Thoracic aorta (tissue), 2 donors: ENCODE measurements around the gene FBXO10. TPM values are rescaled to one million over a fixed set of nuclear protein-coding genes. Genes with fewer than 3 reads are reported as not detected.

Experiments
- ATAC-seq: fragments of 150-250 bp; one replicate; pipeline ENCODE4 v1.8.0; 2017; ENCODE audit warnings: low read depth; ENCODE audit not compliant: insufficient number of reproducible peaks, low FRiP score
- DNase-seq: peaks from one replicate; pipeline ENCODE4 v3.0.0-alpha.2; 2020; ENCODE audit warnings: low spot score
- H3K27ac ChIP-seq, 2 donors: fragments of 200-600 bp; sonication (generic); 1 replicate in 1 of 2; 2 replicates in 1 of 2; pipeline ENCODE4 v1.5.1; 2016; ENCODE audit warnings: mild to moderate bottlenecking in 2 of 2, moderate library complexity in 2 of 2
- H3K27me3 ChIP-seq: fragments of 200-600 bp; sonication (generic); replicated peaks from 2 replicates; pipeline ENCODE4 v1.6.0; 2016; ENCODE audit warnings: mild to moderate bottlenecking; ENCODE audit not compliant: insufficient read depth
- H3K36me3 ChIP-seq: fragments of 200-600 bp; sonication (generic); one replicate; pipeline ENCODE4 v1.5.1; 2016
- H3K4me1 ChIP-seq, 2 donors: fragments of 200-600 bp; sonication (generic); 1 replicate in 1 of 2; 2 replicates in 1 of 2; pipeline versions ENCODE4 v1.5.1 to v1.6.0; 2016; ENCODE audit warnings: low read depth in 2 of 2, mild to moderate bottlenecking in 1 of 2; ENCODE audit not compliant: control insufficient read depth in 1 of 2
- H3K4me3 ChIP-seq: fragments of 200-600 bp; sonication (generic); 2 replicates; pipeline ENCODE4 v1.5.1; 2016; ENCODE audit warnings: mild to moderate bottlenecking
- H3K9me3 ChIP-seq: fragments of 200-600 bp; sonication (generic); 2 replicates; pipeline ENCODE4 v1.5.1; 2016
- CTCF ChIP-seq: fragments of 200-600 bp; sonication (generic); IDR thresholded peaks from one replicate; pipeline ENCODE4 v1.5.1; 2019; ENCODE audit warnings: antibody characterized with exemption
- total RNA-seq, 2 donors: library from RNA; depleted of rRNA; stranded (reverse); fragments of >200 nt; gene quantifications; one replicate each; pipeline versions ENCODE4 v1.1.0 to v1.2.3, GENCODE V29; 2016

Gene FBXO10
- total RNA-seq, 2 donors from 2014 or later: 6.9 to 20.7 TPM

GRCh38 chr9:37523916-37524315, 52.3 kb downstream of the FBXO10 start:
- no peak for DNase-seq
- Histone ChIP-seq H3K4me3 (no peak overlapping the region), H3K36me3 (peaks cover 35% of the 10 kb centered on the region), H3K4me1 (no peaks in the 10 kb centered on the region), H3K9me3 (no peaks in the 10 kb centered on the region), H3K27ac (no peak overlapping the region), H3K27me3 (no peaks in the 10 kb centered on the region)
- no peak for ATAC-seq
- no peak for TF ChIP-seq CTCF

GRCh38 chr9:37522971-37523370, 53.2 kb downstream of the FBXO10 start:
- no peaks in the 10 kb centered on the region for H3K4me1 ChIP-seq
- no peaks in the 10 kb centered on the region for H3K27me3 ChIP-seq
- DNase-seq (no peak), ATAC-seq (no peak)
- peaks cover 31% of the 10 kb centered on the region for H3K36me3 ChIP-seq
- H3K27ac ChIP-seq: no peak overlapping the region
- no peak for TF ChIP-seq CTCF
- H3K4me3 ChIP-seq: no peak overlapping the region
- H3K9me3 ChIP-seq: no peaks in the 10 kb centered on the region

GRCh38 chr9:37521111-37521510, 55.1 kb downstream of the FBXO10 start:
- no peak for DNase-seq
- no peaks in the 10 kb centered on the region for H3K4me1 ChIP-seq
- no peak overlapping the region for H3K27ac ChIP-seq
- no peaks in the 10 kb centered on the region for H3K27me3 ChIP-seq
- H3K36me3 ChIP-seq: peaks cover 26% of the 10 kb centered on the region
- H3K4me3 ChIP-seq: no peak overlapping the region
- no peak for TF ChIP-seq CTCF
- ATAC-seq: no peak
- H3K9me3 ChIP-seq: no peaks in the 10 kb centered on the region

GRCh38 chr9:37520641-37521040, 55.5 kb downstream of the FBXO10 start:
- H3K27me3 ChIP-seq: no peaks in the 10 kb centered on the region
- peak; percentile 8 for TF ChIP-seq CTCF
- no peak overlapping the region for H3K4me3 ChIP-seq
- H3K36me3 ChIP-seq: peaks cover 26% of the 10 kb centered on the region
- H3K4me1 ChIP-seq: no peaks in the 10 kb centered on the region
- H3K9me3 ChIP-seq: no peaks in the 10 kb centered on the region
- ATAC-seq (no peak), DNase-seq (no peak)
- H3K27ac ChIP-seq: no peak overlapping the region

- Histone ChIP-seq H3K9me3 (no peaks in the 10 kb centered on the region), H3K27ac (no peak overlapping the region), H3K4me1 (no peaks in the 10 kb centered on the region), H3K27me3 (no peaks in the 10 kb centered on the region), H3K36me3 (peaks cover 13% of the 10 kb centered on the region), H3K4me3 (no peak overlapping the region)
- ATAC-seq (no peak), DNase-seq (no peak)
- TF ChIP-seq CTCF: no peak
Measured at GRCh38 chr9:37517923-37518322, 58.3 kb downstream of the FBXO10 start.
